ENCODE measurements around the gene PRCP.

Gene PRCP

DNA sequence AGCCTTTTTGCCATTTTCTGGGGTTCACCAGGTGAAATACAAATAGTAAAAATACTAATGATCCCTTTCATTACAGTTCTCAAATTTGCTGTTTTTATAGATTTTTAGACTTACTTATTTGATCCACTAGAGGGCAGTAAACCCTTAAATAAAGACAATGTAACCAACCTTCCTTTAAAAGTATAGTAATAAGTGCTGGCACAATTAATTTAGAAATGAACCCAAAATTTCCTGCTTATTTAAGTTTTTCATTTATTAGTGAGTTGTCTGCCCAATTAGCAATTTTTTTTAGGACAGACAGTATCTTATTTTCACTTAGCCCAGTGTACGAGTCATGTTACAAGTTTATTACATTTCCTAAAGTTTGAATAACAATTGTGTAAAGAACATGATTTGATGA lies 6.0 kb upstream of the PRCP start:
- Histone ChIP-seq H3K36me3 (ENCODE audit: insufficient read depth, low read length) (no peaks in the 10 kb centered on the region), H3K4me2 (ENCODE audit: low read length) (peak overlapping the region; percentile 29), H3K4me1 (ENCODE audit: control insufficient read depth, insufficient read depth, low read length) (peaks cover 10% of the 10 kb centered on the region), H3K9ac (ENCODE audit: low read depth, low read length) (peak overlapping the region; percentile 32), H3K4me3 (ENCODE audit: low read length) (no peak overlapping the region), H3K27me3 (ENCODE audit: control insufficient read depth, insufficient read depth, low read length) (no peaks in the 10 kb centered on the region), H3K9me3 (replicated peaks; ENCODE audit: low read length) (no peaks in the 10 kb centered on the region)

DNA sequence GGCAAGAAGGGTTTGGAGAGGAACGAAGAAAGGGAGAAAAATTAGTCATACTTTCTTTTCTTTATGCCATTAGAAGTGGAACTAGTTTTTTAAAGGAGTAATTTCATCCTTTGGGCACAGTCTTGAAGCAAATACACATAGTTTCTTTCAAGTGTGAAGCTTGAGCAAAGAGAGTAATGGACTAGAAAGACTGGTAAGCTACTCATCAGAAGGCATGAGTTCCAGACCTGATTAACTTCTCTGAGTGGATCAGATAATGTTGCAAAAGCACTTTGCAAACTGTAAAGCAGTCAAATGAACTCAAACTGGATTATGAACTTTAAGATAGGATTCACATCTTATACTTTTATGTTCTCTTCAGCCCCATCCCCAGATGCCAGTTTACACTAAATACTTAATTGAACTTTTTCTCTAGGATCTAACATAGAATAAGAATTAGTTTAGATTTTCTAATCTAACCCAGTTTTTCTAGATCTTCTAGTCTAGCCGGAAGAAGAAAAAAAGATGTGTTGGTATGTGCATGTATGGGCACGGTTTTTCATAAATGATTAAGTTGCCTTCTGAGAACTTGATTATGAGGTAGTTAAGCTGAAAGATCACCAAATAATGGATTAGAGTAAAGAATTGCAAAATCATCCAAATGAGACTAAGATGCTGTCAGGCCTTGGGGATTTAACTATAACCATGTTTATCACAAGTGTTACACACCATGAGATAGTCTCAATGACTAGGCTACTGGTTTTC lies 3.8 kb upstream of the PRCP start:
- H3K4me2 ChIP-seq (ENCODE audit: low read length): no peak overlapping the region
- H3K27me3 ChIP-seq (ENCODE audit: control insufficient read depth, insufficient read depth, low read length): no peaks in the 10 kb centered on the region
- H3K4me1 ChIP-seq (ENCODE audit: control insufficient read depth, insufficient read depth, low read length): peaks cover 19% of the 10 kb centered on the region
- no peaks in the 10 kb centered on the region for H3K36me3 ChIP-seq (ENCODE audit: insufficient read depth, low read length)
- no peak overlapping the region for H3K9ac ChIP-seq (ENCODE audit: low read depth, low read length)
- no peaks in the 10 kb centered on the region for H3K9me3 ChIP-seq (replicated peaks; ENCODE audit: low read length)
- no peak overlapping the region for H3K4me3 ChIP-seq (ENCODE audit: low read length)

- Histone ChIP-seq H3K36me3 (ENCODE audit: insufficient read depth, low read length) (no peaks in the 10 kb centered on the region), H3K4me2 (ENCODE audit: low read length) (no peak overlapping the region), H3K27me3 (ENCODE audit: control insufficient read depth, insufficient read depth, low read length) (no peaks in the 10 kb centered on the region), H3K9me3 (replicated peaks; ENCODE audit: low read length) (no peaks in the 10 kb centered on the region), H3K4me3 (ENCODE audit: low read length) (no peak overlapping the region), H3K4me1 (ENCODE audit: control insufficient read depth, insufficient read depth, low read length) (peaks cover 20% of the 10 kb centered on the region), H3K9ac (ENCODE audit: low read depth, low read length) (no peak overlapping the region)
Measured at GRCh38 chr11:82902880-82903279, 2.6 kb upstream of the PRCP start.

- Histone ChIP-seq H3K4me2 (ENCODE audit: low read length) (peak overlapping the region; percentile 92), H3K27me3 (ENCODE audit: control insufficient read depth, insufficient read depth, low read length) (no peaks in the 10 kb centered on the region), H3K4me3 (ENCODE audit: low read length) (peak overlapping the region; percentile 87), H3K4me1 (ENCODE audit: control insufficient read depth, insufficient read depth, low read length) (peaks cover 17% of the 10 kb centered on the region), H3K9me3 (replicated peaks; ENCODE audit: low read length) (no peaks in the 10 kb centered on the region), H3K9ac (ENCODE audit: low read depth, low read length) (peak overlapping the region; percentile 53), H3K36me3 (ENCODE audit: insufficient read depth, low read length) (no peaks in the 10 kb centered on the region)
Measured at GRCh38 chr11:82901922-82902485, 1.8 kb upstream of the PRCP start.

GRCh38 chr11:82901165-82901921 lies 1.1 kb upstream of the PRCP start, which contains the start of gene DDIAS:
DDIAS (plus strand) TSS chr11:82901736; CDS start chr11:82914739, 13,003 bp downstream.
- H3K4me1 ChIP-seq (ENCODE audit: control insufficient read depth, insufficient read depth, low read length): peaks cover 17% of the 10 kb centered on the region

DNA sequence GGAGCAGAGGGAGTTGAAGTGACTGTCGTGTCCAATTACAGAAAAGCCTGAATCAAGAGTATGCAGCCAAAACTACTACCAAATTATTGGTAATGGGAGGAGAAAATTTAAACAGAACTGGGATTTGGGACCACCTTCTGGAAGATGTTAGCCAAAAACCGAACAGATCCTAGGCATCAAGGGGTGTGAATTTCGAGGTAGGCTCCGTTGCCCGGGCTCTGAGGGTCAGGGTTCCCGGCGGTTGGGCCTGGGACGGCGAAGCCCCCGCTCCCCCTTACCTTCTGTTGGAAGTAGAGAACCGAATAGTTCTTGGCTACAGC lies 313 bp downstream of the PRCP start:
- peak overlapping the region; percentile 87 for H3K9ac ChIP-seq (ENCODE audit: low read depth, low read length)
- H3K4me3 ChIP-seq (ENCODE audit: low read length): peak overlapping the region; percentile 87
- H3K4me2 ChIP-seq (ENCODE audit: low read length): peak overlapping the region; percentile 92
- H3K4me1 ChIP-seq (ENCODE audit: control insufficient read depth, insufficient read depth, low read length): peaks cover 17% of the 10 kb centered on the region
- no peaks in the 10 kb centered on the region for H3K36me3 ChIP-seq (ENCODE audit: insufficient read depth, low read length)
- H3K27me3 ChIP-seq (ENCODE audit: control insufficient read depth, insufficient read depth, low read length): no peaks in the 10 kb centered on the region
- no peaks in the 10 kb centered on the region for H3K9me3 ChIP-seq (replicated peaks; ENCODE audit: low read length)

More at GRCh38 chr11:82901165-82901921, 1.1 kb upstream of the PRCP start, which contains the start of gene DDIAS:
- Histone ChIP-seq H3K4me3 (ENCODE audit: low read length) (peak within 1 kb of the TSS; percentile 87), H3K4me2 (ENCODE audit: low read length) (peak within 1 kb of the TSS; percentile 92), H3K36me3 (ENCODE audit: insufficient read depth, low read length) (no peaks in the 10 kb centered on the region), H3K9ac (ENCODE audit: low read depth, low read length) (peak within 1 kb of the TSS; percentile 87), H3K27me3 (ENCODE audit: control insufficient read depth, insufficient read depth, low read length) (no peaks in the 10 kb centered on the region), H3K9me3 (replicated peaks; ENCODE audit: low read length) (no peaks in the 10 kb centered on the region)

GRCh38 chr11:82899186-82899820 lies 927 bp downstream of the PRCP start:
- Histone ChIP-seq H3K9me3 (replicated peaks; ENCODE audit: low read length) (no peaks in the 10 kb centered on the region), H3K4me2 (ENCODE audit: low read length) (peak overlapping the region; percentile 92), H3K4me1 (ENCODE audit: control insufficient read depth, insufficient read depth, low read length) (peaks cover 17% of the 10 kb centered on the region), H3K4me3 (ENCODE audit: low read length) (peak overlapping the region; percentile 87), H3K27me3 (ENCODE audit: control insufficient read depth, insufficient read depth, low read length) (no peaks in the 10 kb centered on the region), H3K36me3 (ENCODE audit: insufficient read depth, low read length) (no peaks in the 10 kb centered on the region), H3K9ac (ENCODE audit: low read depth, low read length) (peak overlapping the region; percentile 87)

DNA sequence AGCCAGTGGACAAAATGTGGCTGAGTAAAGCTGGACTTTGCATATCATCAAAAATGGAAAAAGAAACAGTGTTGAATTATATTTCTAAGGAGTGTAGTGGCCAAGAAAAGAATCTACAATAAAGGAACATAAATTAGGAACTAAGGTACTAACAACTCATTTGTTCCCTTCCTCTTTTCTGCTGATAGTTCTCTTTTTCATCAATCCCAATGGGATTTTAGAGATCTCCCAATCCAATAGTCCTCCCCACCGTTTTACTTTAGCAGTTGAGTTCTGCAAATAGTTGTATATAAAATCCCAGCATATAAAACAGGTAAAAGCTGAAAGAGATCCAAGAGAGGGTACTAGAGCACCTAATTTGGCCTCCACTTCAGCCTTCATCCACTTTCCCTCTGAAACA lies 2.0 kb downstream of the PRCP start:
- Histone ChIP-seq H3K9ac (ENCODE audit: low read depth, low read length) (no peak overlapping the region), H3K27me3 (ENCODE audit: control insufficient read depth, insufficient read depth, low read length) (no peaks in the 10 kb centered on the region), H3K4me2 (ENCODE audit: low read length) (no peak overlapping the region), H3K9me3 (replicated peaks; ENCODE audit: low read length) (no peaks in the 10 kb centered on the region), H3K36me3 (ENCODE audit: insufficient read depth, low read length) (no peaks in the 10 kb centered on the region), H3K4me3 (ENCODE audit: low read length) (no peak overlapping the region), H3K4me1 (ENCODE audit: control insufficient read depth, insufficient read depth, low read length) (peaks cover 17% of the 10 kb centered on the region)

DNA sequence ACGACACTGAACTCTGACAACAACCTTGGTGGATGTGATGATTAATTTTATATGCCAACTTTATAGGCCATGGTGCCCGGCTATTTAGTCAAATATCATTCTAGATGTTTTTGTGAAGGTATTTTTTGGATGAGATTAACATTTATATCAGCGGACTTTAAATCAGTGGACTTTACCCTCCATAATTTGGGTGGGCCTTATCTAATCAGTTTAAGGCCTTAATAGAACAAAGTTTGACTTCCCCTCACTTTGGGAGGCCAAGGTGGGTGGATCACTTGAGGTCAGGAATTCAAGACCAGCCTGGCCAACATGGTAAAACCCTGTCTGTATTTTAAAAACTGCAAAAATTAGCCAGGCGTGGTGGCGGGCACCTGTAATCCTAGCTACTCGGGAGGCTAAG lies 4.0 kb downstream of the PRCP start:
- Histone ChIP-seq H3K27me3 (ENCODE audit: control insufficient read depth, insufficient read depth, low read length) (no peaks in the 10 kb centered on the region), H3K4me3 (ENCODE audit: low read length) (no peak overlapping the region), H3K9ac (ENCODE audit: low read depth, low read length) (no peak overlapping the region), H3K4me2 (ENCODE audit: low read length) (no peak overlapping the region), H3K36me3 (ENCODE audit: insufficient read depth, low read length) (no peaks in the 10 kb centered on the region), H3K4me1 (ENCODE audit: control insufficient read depth, insufficient read depth, low read length) (peaks cover 10% of the 10 kb centered on the region), H3K9me3 (replicated peaks; ENCODE audit: low read length) (no peaks in the 10 kb centered on the region)

DNA sequence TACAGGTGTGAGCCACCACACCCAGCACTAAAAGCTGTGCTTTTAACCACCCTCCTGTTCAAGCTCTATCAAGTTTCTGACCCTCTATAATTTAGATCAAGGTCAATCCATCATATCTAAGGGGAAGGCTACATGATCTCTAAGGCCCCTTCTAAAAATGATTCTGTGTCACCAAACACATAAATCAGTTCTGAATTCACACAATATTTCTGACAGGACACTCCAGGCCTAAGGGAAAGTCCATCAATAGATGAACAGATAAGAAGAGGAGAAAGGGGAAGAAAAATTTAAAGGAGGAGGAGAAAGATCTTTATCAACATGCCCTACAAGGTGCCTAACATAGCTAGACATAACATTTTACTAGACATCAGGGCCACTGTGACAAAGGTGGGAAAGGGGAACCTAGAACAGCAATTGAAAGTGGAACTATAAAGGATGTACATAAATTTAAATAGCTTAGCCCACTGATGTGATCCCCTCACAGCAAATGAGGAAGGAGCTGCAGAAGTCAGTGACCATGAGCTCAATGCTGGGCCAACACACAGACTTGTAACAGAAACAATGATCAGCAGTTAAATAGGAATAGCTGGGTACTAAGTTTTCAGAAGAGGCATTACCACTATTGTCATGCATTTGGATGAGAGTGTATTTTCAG lies 4.7 kb downstream of the PRCP start:
- peaks cover 10% of the 10 kb centered on the region for H3K4me1 ChIP-seq (ENCODE audit: control insufficient read depth, insufficient read depth, low read length)
- no peaks in the 10 kb centered on the region for H3K36me3 ChIP-seq (ENCODE audit: insufficient read depth, low read length)
- no peak overlapping the region for H3K4me2 ChIP-seq (ENCODE audit: low read length)
- no peaks in the 10 kb centered on the region for H3K27me3 ChIP-seq (ENCODE audit: control insufficient read depth, insufficient read depth, low read length)
- H3K4me3 ChIP-seq (ENCODE audit: low read length): no peak overlapping the region
- H3K9ac ChIP-seq (ENCODE audit: low read depth, low read length): no peak overlapping the region
- no peaks in the 10 kb centered on the region for H3K9me3 ChIP-seq (replicated peaks; ENCODE audit: low read length)

DNA sequence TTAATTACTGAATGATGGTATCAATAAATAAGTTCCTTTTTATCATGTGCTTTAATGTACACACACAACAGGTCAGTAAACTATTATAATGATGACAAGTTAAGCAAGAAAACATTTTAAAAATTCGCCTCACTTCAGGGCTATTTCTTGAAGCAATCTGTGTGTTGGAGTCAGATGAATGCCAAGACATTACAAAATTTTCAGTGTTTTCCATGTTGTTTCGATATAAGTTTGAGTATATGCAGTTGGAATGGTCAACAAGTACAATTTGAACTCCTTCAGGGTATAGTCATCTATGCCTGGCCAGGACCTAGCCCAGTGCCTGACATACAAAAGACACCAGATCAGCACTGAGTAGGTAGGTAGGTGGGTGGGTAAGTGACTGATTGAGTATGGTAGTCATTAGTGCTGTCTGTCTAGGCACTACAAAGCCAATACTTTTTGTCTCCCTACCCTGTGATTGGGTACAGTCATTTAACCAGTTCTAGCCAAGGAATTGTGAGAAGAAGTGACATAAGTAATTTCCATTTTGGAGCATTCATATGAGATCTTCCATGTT lies 7.5 kb downstream of the PRCP start:
- no peaks in the 10 kb centered on the region for H3K9me3 ChIP-seq (replicated peaks; ENCODE audit: low read length)
- H3K4me3 ChIP-seq (ENCODE audit: low read length): no peak overlapping the region
- no peak overlapping the region for H3K9ac ChIP-seq (ENCODE audit: low read depth, low read length)
- H3K27me3 ChIP-seq (ENCODE audit: control insufficient read depth, insufficient read depth, low read length): no peaks in the 10 kb centered on the region
- H3K4me1 ChIP-seq (ENCODE audit: control insufficient read depth, insufficient read depth, low read length): no peaks in the 10 kb centered on the region
- H3K36me3 ChIP-seq (ENCODE audit: insufficient read depth, low read length): no peaks in the 10 kb centered on the region
- no peak overlapping the region for H3K4me2 ChIP-seq (ENCODE audit: low read length)
